Left renal pelvis (tissue), 4 donors: ENCODE results near the gene PRKN. TPM values are rescaled to one million over a fixed set of nuclear protein-coding genes. Genes with fewer than 3 reads are reported as not detected.
A peak's percentile ranks its signal among the peaks of the same experiment; 100 is the strongest.

Experiments used
- DNase-seq, 4 donors: peaks; one replicate each; pipeline ENCODE4 v3.0.0-alpha.2; 2013; ENCODE audit warnings: low read depth in 4 of 4, low spot score in 3 of 4
- polyA plus RNA-seq, 4 donors: library from polyadenylated mRNA; unstranded; fragments of 120-200 nt; gene quantifications; one replicate each; pipeline ENCODE4 v1.2.1, GENCODE V29; 2013; ENCODE audit not compliant: insufficient read length in 4 of 4

Gene PRKN
- polyA plus RNA-seq, 4 donors = 1.5 to 11.9 (median 9.8) TPM

DNA sequence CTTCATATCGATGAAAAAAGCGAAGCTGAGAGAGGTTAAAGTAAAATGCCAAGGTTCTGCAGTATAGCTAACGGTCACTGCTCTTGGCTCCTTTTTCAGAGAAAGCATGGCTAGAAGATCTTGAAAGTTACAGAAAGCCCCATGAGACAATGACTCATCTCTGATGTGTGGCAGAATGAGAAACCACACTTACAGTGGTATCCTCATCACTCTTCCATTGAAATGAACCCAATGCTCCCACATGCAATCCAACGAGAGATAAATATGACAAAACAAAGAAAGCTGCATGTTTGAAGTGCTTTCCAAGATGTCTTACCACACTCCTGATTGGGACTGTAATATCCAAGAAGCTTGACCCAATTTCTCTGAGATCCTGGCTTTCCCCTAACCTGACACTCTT lies 694.9 kb downstream of the PRKN start:
- no peak for DNase-seq

GRCh38 chr6:162029873-162030576 lies 697.5 kb downstream of the PRKN start:
- DNase-seq = no peak

DNA sequence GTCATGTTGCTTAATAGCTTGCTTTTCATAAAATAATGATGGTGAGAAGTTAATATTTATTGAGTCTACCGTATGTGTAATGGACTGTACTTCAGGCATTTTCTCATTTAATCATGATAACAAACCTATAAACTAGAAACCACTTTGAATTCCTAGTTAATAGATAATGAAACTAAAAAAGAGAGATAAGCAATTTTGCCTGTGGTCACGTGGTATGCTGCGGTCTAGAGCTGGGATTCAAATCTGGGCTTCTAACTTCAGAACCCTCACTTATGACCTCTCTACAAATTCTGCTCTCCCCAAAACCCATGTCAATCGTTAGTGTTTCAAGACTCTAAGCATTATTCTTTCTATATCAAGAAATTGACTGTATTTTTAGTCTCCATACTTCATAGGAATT lies 700.7 kb downstream of the PRKN start:
- DNase-seq = no peak

GRCh38 chr6:162026031-162026430 lies 701.5 kb downstream of the PRKN start:
- no peak for DNase-seq

DNA sequence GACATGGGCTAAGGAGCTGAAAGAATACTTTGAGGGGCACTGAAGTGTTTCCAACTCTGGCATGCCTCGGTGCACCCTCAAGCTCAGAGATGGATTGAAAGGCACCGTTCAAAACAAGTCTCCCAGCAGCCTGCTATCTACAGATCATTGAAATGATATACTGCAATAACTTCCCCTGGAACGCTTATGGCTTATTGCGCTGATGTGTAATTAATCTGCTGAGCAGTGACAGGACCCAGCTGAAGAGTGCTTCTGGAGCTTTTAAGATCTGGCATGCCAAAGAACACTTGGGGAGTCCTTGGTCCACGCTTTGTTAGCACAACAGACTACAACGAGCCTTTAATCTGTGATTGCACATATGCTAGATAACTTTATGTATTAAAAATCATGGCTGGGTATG lies 708.2 kb downstream of the PRKN start:
- DNase-seq = peak in 2 of 4 donors; percentile 2 to 8

GRCh38 chr6:162017536-162017935 lies 710.0 kb downstream of the PRKN start:
- no peak for DNase-seq

- no peak for DNase-seq
These were observed 713.3 kb downstream of the PRKN start for GRCh38 chr6:162014069-162014811.

- no peak for DNase-seq
These were observed 722.2 kb downstream of the PRKN start for GRCh38 chr6:162005372-162005771.

- DNase-seq = no peak
These were observed 730.8 kb downstream of the PRKN start for GRCh38 chr6:161996783-161997182.

GRCh38 chr6:161985876-161986423 lies 741.6 kb downstream of the PRKN start:
- DNase-seq = no peak

- DNase-seq = no peak
These were observed 742.9 kb downstream of the PRKN start for GRCh38 chr6:161984713-161985112.

- DNase-seq = no peak
These were observed 751.0 kb downstream of the PRKN start for GRCh38 chr6:161976553-161976952.

GRCh38 chr6:161973064-161973463 lies 754.5 kb downstream of the PRKN start:
- no peak for DNase-seq

DNA sequence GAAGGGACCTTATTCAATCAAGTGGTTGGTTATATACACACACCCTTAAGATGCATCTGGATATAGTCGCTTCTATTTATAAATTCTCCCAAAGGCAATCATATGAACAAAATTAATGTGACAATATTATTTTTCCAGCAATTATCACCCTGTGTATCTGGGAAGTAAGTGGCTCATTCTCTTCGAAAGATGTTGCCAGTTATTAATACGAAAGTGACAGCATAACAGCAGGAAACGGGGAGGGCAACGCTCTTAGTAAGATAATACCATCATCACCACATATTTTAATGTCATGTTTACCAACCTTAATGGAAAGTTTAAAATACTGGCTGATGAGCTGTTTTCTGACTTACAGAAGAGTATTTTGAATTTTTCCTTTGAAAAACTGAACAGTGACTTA lies 756.5 kb downstream of the PRKN start:
- DNase-seq = no peak

DNA sequence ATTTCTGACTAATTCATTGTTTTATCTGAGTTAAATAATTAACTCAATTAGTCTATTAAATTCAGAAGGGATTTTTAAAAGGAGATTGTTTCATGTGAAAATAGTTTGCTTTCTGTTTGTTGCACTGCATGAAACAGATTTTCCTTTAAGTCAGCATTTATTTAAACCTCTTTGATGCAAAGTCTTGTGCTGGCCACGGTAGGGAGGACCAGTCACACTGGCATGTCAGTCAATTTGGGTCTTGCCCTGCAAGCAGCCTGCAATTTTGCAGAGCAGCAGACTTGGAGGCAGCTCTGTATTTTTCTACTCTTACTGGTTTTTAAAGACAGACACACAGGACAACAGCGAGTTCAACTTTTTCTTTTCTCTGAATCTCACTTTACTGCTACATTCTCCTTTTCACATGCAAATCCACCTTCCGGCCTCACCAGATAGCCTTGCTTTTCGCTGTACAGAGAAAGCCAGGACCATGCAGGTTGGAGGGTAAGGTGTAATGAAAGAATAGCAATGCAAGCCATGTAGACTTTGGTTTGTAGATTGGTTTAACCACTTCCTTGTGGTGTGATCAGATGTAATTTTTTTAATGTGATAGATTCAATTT lies 763.8 kb downstream of the PRKN start:
- DNase-seq = no peak

DNA sequence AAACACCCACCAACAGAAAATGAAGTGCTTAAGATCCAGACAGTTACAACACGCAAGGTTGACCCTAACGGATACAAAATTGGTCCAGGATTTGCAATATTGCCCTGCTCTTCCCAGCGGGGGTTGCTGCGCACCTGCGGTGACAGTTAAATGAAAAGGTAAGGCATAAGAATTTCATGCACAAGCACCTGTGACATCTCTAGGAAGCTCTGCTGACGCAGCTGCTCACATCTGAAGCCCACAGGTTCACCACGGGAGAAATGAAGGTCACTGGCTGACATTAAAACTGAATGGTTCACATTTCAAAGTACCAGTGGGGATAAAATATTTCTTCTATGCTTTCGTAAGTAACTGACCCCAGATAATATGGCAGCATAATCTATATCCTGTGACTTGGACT lies 764.4 kb downstream of the PRKN start:
- DNase-seq = no peak

- DNase-seq = no peak
These were observed 765.8 kb downstream of the PRKN start for GRCh38 chr6:161961796-161962195.

DNA sequence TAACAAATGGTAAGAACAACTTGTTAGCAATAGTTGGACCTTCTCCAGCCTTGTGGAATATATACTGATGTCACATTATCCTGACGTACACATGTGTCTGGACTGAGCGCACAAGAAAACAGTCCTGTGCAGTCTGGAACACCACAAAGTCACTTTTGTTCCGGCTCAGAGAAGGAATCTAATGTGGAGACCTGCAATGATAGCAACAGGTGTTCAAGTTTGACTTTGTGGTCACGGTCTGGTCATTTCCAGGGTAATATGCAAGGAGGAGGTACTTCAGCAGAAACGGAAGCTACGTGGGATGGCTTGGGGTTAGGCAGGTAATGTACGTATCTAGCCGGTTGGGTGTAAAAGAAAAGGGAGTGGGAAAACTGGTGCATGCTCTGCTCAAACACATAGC lies 766.5 kb downstream of the PRKN start:
- DNase-seq = no peak

DNA sequence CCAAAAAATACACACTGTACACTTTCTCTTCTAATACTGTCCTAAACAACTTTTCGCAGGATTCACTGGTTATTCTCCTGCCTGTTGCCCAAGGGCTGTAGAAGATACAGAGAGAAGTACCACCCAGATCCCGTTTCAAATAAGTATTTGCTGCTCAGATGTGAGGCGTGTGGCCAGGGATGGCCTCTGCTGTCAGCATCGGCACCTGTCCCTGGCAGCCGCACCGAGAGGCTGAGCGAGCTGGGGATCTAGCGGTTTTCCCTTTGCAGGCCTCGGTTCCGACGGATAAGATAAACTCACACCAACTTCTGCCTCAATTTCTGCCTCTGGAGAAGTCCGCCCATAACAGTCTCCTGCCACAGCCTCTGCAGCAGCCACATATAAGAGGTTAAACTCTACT lies 768.5 kb downstream of the PRKN start:
- DNase-seq = no peak

DNA sequence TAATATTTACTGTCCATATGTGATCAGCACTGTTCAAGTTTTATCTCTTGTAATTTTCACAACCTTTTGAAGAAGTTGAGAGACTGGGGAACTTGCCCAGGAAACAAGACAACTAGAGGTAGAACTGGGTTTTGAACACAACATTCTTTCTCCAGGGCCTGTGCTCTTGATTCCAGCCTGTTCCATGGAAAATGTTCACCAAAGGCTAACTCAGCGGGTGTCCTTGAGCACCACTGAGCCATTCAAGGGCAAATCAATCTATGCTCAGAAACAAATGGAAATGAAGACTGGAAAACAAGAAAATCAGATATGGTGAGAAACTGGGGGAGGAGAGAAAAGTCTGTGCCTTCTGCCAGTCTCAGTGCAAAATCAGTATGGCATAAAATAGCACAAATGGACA lies 771.5 kb downstream of the PRKN start:
- no peak for DNase-seq

DNA sequence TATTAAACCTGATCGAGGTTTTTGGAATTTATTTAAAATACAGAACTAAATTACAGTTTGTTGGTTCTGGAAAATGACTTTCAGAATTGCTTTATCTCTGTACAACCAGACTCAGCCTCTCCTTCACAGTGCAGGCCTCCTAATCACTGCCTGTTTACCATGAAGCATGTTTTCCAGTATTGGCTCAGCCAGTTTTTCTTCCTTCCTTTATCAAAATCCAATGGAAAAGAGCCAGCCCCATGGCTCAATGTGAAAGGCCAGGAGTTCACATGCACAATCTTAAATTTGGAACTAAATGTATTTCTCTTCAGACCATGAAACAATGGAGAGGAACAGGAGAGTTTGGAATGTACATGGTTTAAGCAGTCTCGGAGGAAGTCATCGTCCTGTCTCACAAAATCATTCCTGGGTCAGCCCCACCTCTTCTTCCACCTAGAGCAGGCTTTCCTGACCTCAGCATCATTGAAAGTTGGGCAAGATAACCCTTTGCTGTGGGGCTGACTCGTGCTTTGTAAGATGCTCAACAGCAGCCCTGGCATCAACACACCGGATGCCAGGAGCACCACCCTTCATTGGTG lies 772.8 kb downstream of the PRKN start:
- no peak for DNase-seq
